GM23338 (cell line): ENCODE measurements around the gene ABCC3. TPM values are rescaled to one million over a fixed set of nuclear protein-coding genes. Genes with fewer than 3 reads are reported as not detected.

ENCODE experiments used
- CREB1 ChIP-seq: fragments of 250-450 bp; sonication (Bioruptor Pico); IDR thresholded peaks from 2 replicates; pipeline ENCODE4 v1.5.0; 2020; ENCODE audit warnings: low read depth, mild to moderate bottlenecking, moderate library complexity
- CTCF ChIP-seq, 2 experiments: fragments of 200-600 bp in 1 of 2; sonication (generic) in 1 of 2; conservative IDR thresholded peaks; 2 replicates each; pipeline versions ENCODE4 v1.5.1 to v1.6.1; 2016 to 2017; ENCODE audit warnings: antibody characterized with exemption in 2 of 2, low read depth in 2 of 2, mild to moderate bottlenecking in 2 of 2, moderate library complexity in 1 of 2
- ETS1 ChIP-seq: IDR thresholded peaks from 2 replicates; pipeline ENCODE4 v1.6.1; 2016; ENCODE audit warnings: antibody characterized with exemption
- EZH2 ChIP-seq: fragments of 200-600 bp; sonication (generic); IDR thresholded peaks from one replicate; pipeline ENCODE4 v1.8.0; 2017; ENCODE audit warnings: antibody characterized with exemption, mild to moderate bottlenecking, low read depth; ENCODE audit not compliant: unreplicated experiment
- EZH2phosphoT487 ChIP-seq: fragments of 200-600 bp; sonication (generic); IDR thresholded peaks from one replicate; pipeline ENCODE4 v1.8.1; 2018; ENCODE audit warnings: antibody characterized with exemption; ENCODE audit not compliant: unreplicated experiment
- JUNB ChIP-seq: IDR thresholded peaks from one replicate; pipeline ENCODE4 v1.6.1; 2016; ENCODE audit warnings: antibody characterized with exemption; ENCODE audit not compliant: unreplicated experiment
- POLR2AphosphoS5 ChIP-seq: IDR thresholded peaks from 2 replicates; pipeline ENCODE4 v1.6.1; 2016; ENCODE audit warnings: antibody characterized with exemption, low read depth
- STAT1 ChIP-seq: IDR thresholded peaks from one replicate; pipeline ENCODE4 v1.6.1; 2016; ENCODE audit warnings: antibody characterized with exemption; ENCODE audit not compliant: unreplicated experiment
- ZNF114 ChIP-seq: fragments of 250-450 bp; sonication (Bioruptor Pico); IDR thresholded peaks from 2 replicates; pipeline ENCODE4 v1.5.0; 2020; ENCODE audit warnings: mild to moderate bottlenecking, moderate library complexity
- ZNF331 ChIP-seq: fragments of 250-450 bp; sonication (Bioruptor Pico); IDR thresholded peaks from 2 replicates; pipeline ENCODE4 v1.5.0; 2020; ENCODE audit warnings: low read depth, mild to moderate bottlenecking, moderate library complexity
- ZNF462 ChIP-seq: fragments of 250-450 bp; sonication (Bioruptor Pico); IDR thresholded peaks from 2 replicates; pipeline ENCODE4 v1.5.0; 2020; ENCODE audit warnings: mild to moderate bottlenecking, moderate library complexity
- polyA plus RNA-seq: library from polyadenylated mRNA; unstranded; fragments of >200 nt; fragmentation: Nextera tagmentation; extraction: Ambion mirVana; gene quantifications from 2 replicates; pipeline ENCODE4 v1.2.1, GENCODE V29; 2016
- total RNA-seq: library from RNA; depleted of rRNA; stranded (reverse); fragments of >200 nt; shearing (Covaris generic); gene quantifications from 2 replicates; pipeline ENCODE4 v1.2.3, GENCODE V29; 2014

Gene ABCC3
- total and polyA plus RNA-seq, 2 experiments from 2014 or later = not detected

GRCh38 chr17:50609380-50610074 lies 25.2 kb upstream of the ABCC3 start (continued):
- no peak for TF ChIP-seq ZNF462 (CRISPR knock-in tag)
- TF ChIP-seq ZNF114 (CRISPR knock-in tag) = no peak
- TF ChIP-seq CTCF (conservative IDR thresholded peaks at IDR 0.05; ENCODE audit: low read depth in 2 of 2) = no peak
- TF ChIP-seq CREB1 (CRISPR knock-in tag) = no peak
- TF ChIP-seq EZH2phosphoT487 = no peak
- TF ChIP-seq POLR2AphosphoS5 = no peak
- TF ChIP-seq STAT1 = no peak
- no peak for TF ChIP-seq ETS1
- TF ChIP-seq ZNF331 (CRISPR knock-in tag) = no peak
- no peak for TF ChIP-seq EZH2
- TF ChIP-seq JUNB = no peak
